HepG2 (cell line): ENCODE measurements around the gene GDI1. TPM values are rescaled to one million over a fixed set of nuclear protein-coding genes. Genes with fewer than 3 reads are reported as not detected.
A peak's percentile ranks its signal among the peaks of the same experiment; 100 is the strongest.

Experiments
- ARNT2 ChIP-seq: sonication (generic); formaldehyde crosslinking; IDR thresholded peaks from 2 replicates; pipeline ENCODE4 v1.8.0; 2022; ENCODE audit warnings: mild to moderate bottlenecking, low read depth, missing genetic modification reagents, moderate library complexity
- CHD4 ChIP-seq: fragments of 200-600 bp; sonication (generic); IDR thresholded peaks from 2 replicates; pipeline ENCODE4 v1.7.0; 2017; ENCODE audit warnings: mild to moderate bottlenecking, low read length, borderline replicate concordance
- CREM ChIP-seq, 2 experiments: sonication (generic) in 1 of 2; formaldehyde crosslinking in 1 of 2; IDR thresholded peaks; 2 replicates each; pipeline versions ENCODE4 v1.4.0 to v1.6.1; 2016 to 2020; ENCODE audit warnings: antibody characterized with exemption in 1 of 2, mild to moderate bottlenecking in 1 of 2, missing genetic modification reagents in 1 of 2
- DNMT1 ChIP-seq: sonication (generic); formaldehyde crosslinking; IDR thresholded peaks from 2 replicates; pipeline ENCODE4 v1.5.1; 2020; ENCODE audit warnings: mild to moderate bottlenecking, missing genetic modification reagents
- ELF1 ChIP-seq: sonication (generic); formaldehyde crosslinking; IDR thresholded peaks from 2 replicates; pipeline ENCODE4 v1.4.0; 2020; ENCODE audit warnings: missing genetic modification reagents
- GABPA ChIP-seq, 2 experiments: IDR thresholded peaks; 2 replicates each; pipeline ENCODE4 v1.6.1; 2011 to 2016; ENCODE audit warnings: low read depth in 2 of 2, low read length in 1 of 2, missing biosample characterization in 1 of 2, missing genetic modification characterization in 1 of 2
- HOXA7 ChIP-seq: sonication (generic); formaldehyde crosslinking; IDR thresholded peaks from 2 replicates; pipeline ENCODE4 v1.8.1; 2022; ENCODE audit warnings: mild to moderate bottlenecking, missing genetic modification reagents, moderate library complexity
- MXI1 ChIP-seq: IDR thresholded peaks from 3 replicates; pipeline ENCODE4 v1.6.1; 2012; ENCODE audit warnings: low read depth, low read length, inconsistent platforms, borderline replicate concordance
- MYPOP ChIP-seq: sonication (generic); formaldehyde crosslinking; IDR thresholded peaks from 2 replicates; pipeline ENCODE4 v1.8.1; 2023; ENCODE audit warnings: mild to moderate bottlenecking, moderate library complexity, missing genetic modification reagents
- NFYC ChIP-seq: IDR thresholded peaks from 2 replicates; pipeline ENCODE4 v1.6.1; 2016; ENCODE audit warnings: missing genetic modification reagents, missing compliant biosample characterization
- PHF8 ChIP-seq: sonication (generic); formaldehyde crosslinking; IDR thresholded peaks from 2 replicates; pipeline ENCODE4 v1.5.0; 2020; ENCODE audit warnings: missing genetic modification reagents
- POLR2AphosphoS5 ChIP-seq: IDR thresholded peaks from 2 replicates; pipeline ENCODE4 v1.6.1; 2012; ENCODE audit warnings: low read depth, low read length
- POLR2G ChIP-seq: fragments of 200-400 bp; formaldehyde crosslinking; IDR thresholded peaks from 2 replicates; pipeline ENCODE4 v1.6.1; 2018; ENCODE audit warnings: mild to moderate bottlenecking, low read depth, low read length, moderate library complexity
- RBFOX2 ChIP-seq: fragments of 200-400 bp; formaldehyde crosslinking; IDR thresholded peaks from 2 replicates; pipeline ENCODE4 v1.6.1; 2017; ENCODE audit warnings: low read depth, mild to moderate bottlenecking, low read length
- SATB2 ChIP-seq: sonication (generic); formaldehyde crosslinking; IDR thresholded peaks from 2 replicates; pipeline ENCODE4 v1.5.0; 2020; ENCODE audit warnings: missing genetic modification reagents
- SNRNP70 ChIP-seq: fragments of 200-400 bp; formaldehyde crosslinking; IDR thresholded peaks from 2 replicates; pipeline ENCODE4 v1.6.1; 2017; ENCODE audit warnings: mild to moderate bottlenecking, low read depth, low read length, moderate library complexity
- SOX6 ChIP-seq, 2 experiments: fragments of 450-650 bp in 1 of 2; sonication (generic) in 1 of 2; formaldehyde crosslinking in 1 of 2; IDR thresholded peaks; 2 replicates each; pipeline versions ENCODE4 v1.4.0 to v1.6.1; 2017 to 2020; ENCODE audit warnings: antibody characterized with exemption in 1 of 2, mild to moderate bottlenecking in 1 of 2, missing genetic modification reagents in 1 of 2
- SP4 ChIP-seq: sonication (generic); formaldehyde crosslinking; IDR thresholded peaks from 2 replicates; pipeline ENCODE4 v1.8.1; 2023; ENCODE audit warnings: mild to moderate bottlenecking, missing genetic modification reagents
- STAG1 ChIP-seq: sonication (generic); formaldehyde crosslinking; IDR thresholded peaks from 2 replicates; pipeline ENCODE4 v1.4.0; 2020; ENCODE audit warnings: missing genetic modification reagents
- ZFY ChIP-seq: sonication (generic); formaldehyde crosslinking; IDR thresholded peaks from 2 replicates; pipeline ENCODE4 v1.4.0; 2020; ENCODE audit warnings: missing genetic modification reagents
- ZNF557 ChIP-seq: sonication (generic); formaldehyde crosslinking; IDR thresholded peaks from 2 replicates; pipeline ENCODE4 v1.4.0; 2020; ENCODE audit warnings: missing genetic modification reagents
- ZNF563 ChIP-seq: sonication (generic); formaldehyde crosslinking; IDR thresholded peaks from 2 replicates; pipeline ENCODE4 v1.8.0; 2022; ENCODE audit warnings: mild to moderate bottlenecking, moderate library complexity, missing genetic modification reagents
- ZNF687 ChIP-seq: sonication (generic); formaldehyde crosslinking; IDR thresholded peaks from 2 replicates; pipeline ENCODE4 v1.5.1; 2020; ENCODE audit warnings: mild to moderate bottlenecking, missing genetic modification reagents, moderate library complexity
- ZNF777 ChIP-seq: sonication (generic); formaldehyde crosslinking; IDR thresholded peaks from 2 replicates; pipeline ENCODE4 v1.4.0; 2020; ENCODE audit warnings: missing genetic modification reagents
- polyA plus RNA-seq, 8 experiments: library from polyadenylated mRNA; depleted of rRNA in 3 of 8; stranded (reverse) in 7 of 8; unstranded in 1 of 8; fragments of >200 nt; fragmentation: Illumina TruSeq in 4 of 8; extraction: Trizol in 4 of 8; gene quantifications; 2 replicates each; pipeline versions ENCODE4 v1.2.1 to v1.2.3, GENCODE V29; 2011 to 2016; ENCODE audit warnings: low read depth in 4 of 8, missing spikeins in 1 of 8, mixed read lengths in 1 of 8; ENCODE audit not compliant: insufficient read depth in 1 of 8
- total RNA-seq, 5 experiments: library from RNA; depleted of rRNA; stranded (reverse); fragments of >200 nt; fragmentation: Illumina TruSeq; extraction: Trizol; gene quantifications; 2 replicates each; pipeline ENCODE4 v1.2.3, GENCODE V29; 2016; ENCODE audit warnings: low read depth in 1 of 5
- TF ChIP-seq, protein P1 (sequence below): sonication (generic); formaldehyde crosslinking; IDR thresholded peaks from 2 replicates; pipeline ENCODE4 v1.5.0; 2020; ENCODE audit warnings: missing genetic modification reagents

GDI1 gene
- total and polyA plus RNA-seq, 2 of the 13 experiments (the other 11 are each of a cell fraction or from before 2014, with no cell fraction given) = 17.4 to 105 TPM

DNA sequence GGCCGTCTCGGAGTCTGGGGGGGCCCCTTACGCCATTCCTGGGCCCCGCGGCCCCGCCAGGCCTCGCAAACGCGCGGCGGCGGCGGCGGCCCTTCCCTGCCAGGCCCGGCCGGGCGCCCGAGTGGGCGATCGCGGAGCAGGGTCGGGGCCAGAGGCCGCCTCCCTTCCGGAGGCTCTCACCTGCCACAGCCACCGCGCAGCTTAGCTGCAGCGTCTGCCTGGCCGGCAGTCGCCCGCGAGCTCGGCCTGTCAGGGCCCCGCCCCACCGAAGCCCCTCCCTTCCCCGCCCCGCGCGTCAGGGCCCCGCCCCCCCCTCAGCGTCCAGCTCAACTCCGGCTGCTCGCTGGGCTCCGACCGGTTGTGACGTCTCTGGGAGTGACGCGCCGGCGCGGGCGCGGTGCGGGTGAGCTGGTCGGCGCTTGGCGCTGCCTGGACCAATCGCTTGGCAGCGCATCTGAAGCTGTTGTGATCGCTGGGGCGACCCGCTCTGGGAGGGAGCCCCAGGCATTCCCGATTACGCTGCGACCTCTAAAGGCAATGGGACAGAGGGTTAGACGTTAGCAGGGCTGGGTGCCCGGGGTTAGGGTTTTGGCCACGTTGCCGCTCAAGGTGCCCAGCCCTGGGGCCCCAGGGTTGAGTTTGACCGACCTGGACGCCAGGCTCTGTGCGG is 53.6 kb downstream of the GDI1 start, which contains the start of gene SLC10A3 (continued):
- no peak for TF ChIP-seq SOX6 (IDR thresholded peaks at IDR 0.05)
- peak; percentile 27; the same call in 1 of the 2 replicates for TF ChIP-seq SOX6 (CRISPR knock-in tag; IDR thresholded peaks at IDR 0.05)
- no peak for TF ChIP-seq SNRNP70
- TF ChIP-seq ELF1 (CRISPR knock-in tag) = no peak
- TF ChIP-seq ZNF557 (CRISPR knock-in tag) = no peak
- peak; percentile 62; the same call in 1 of the 2 replicates for TF ChIP-seq SP4 (CRISPR knock-in tag)
- no peak for TF ChIP-seq CHD4
- TF ChIP-seq POLR2G = peak; percentile 66
- TF ChIP-seq ZNF777 = peak; percentile 22; the same call in 1 of the 2 replicates
- peak; percentile 45; the same call in 1 of the 3 replicates for TF ChIP-seq MXI1
- 0 out of 2 replicates have a peak, but pooled peaks have one; percentile 9 for TF ChIP-seq ARNT2
- peak; percentile 33 for TF ChIP-seq STAG1
- peak; percentile 74 for TF ChIP-seq RBFOX2
- peak; percentile 62 for TF ChIP-seq NFYC
- no peak for TF ChIP-seq SATB2 (CRISPR knock-in tag)
- TF ChIP-seq CREM (IDR thresholded peaks at IDR 0.05) = peak; percentile 22; the same call in 1 of the 2 replicates
- TF ChIP-seq CREM (CRISPR knock-in tag; IDR thresholded peaks at IDR 0.05) = no peak
- no peak for TF ChIP-seq HOXA7 (CRISPR knock-in tag)
- peak; percentile 67 for TF ChIP-seq POLR2AphosphoS5
- TF ChIP-seq GABPA (IDR thresholded peaks at IDR 0.05; ENCODE audit: low read depth, low read length) = no peak
- peak; percentile 72 for TF ChIP-seq GABPA (CRISPR knock-in tag; IDR thresholded peaks at IDR 0.05; ENCODE audit: low read depth)
- peak; percentile 51; the same call in 1 of the 2 replicates for TF ChIP-seq ZNF687
- 0 out of 2 replicates have a peak, but pooled peaks have one; percentile 39 for TF ChIP-seq DNMT1 (CRISPR knock-in tag)
- peak; percentile 68 for TF ChIP-seq ZFY (CRISPR knock-in tag)
- TF ChIP-seq, protein P1, sequence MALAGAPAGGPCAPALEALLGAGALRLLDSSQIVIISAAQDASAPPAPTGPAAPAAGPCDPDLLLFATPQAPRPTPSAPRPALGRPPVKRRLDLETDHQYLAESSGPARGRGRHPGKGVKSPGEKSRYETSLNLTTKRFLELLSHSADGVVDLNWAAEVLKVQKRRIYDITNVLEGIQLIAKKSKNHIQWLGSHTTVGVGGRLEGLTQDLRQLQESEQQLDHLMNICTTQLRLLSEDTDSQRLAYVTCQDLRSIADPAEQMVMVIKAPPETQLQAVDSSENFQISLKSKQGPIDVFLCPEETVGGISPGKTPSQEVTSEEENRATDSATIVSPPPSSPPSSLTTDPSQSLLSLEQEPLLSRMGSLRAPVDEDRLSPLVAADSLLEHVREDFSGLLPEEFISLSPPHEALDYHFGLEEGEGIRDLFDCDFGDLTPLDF = no peak
- peak; percentile 60 for TF ChIP-seq PHF8 (CRISPR knock-in tag)
- TF ChIP-seq MYPOP (CRISPR knock-in tag) = 0 out of 2 replicates have a peak, but pooled peaks have one; percentile 35
- peak; percentile 60; the same call in 1 of the 2 replicates for TF ChIP-seq ZNF563 (CRISPR knock-in tag)
